ENCODE measurements around the gene BTBD3.

GRCh38 chr20:11891077-11891775, 26.5 kb upstream of the BTBD3 start:
- TF ChIP-seq POLR2AphosphoS5 (IDR thresholded peaks at IDR 0.05) (peak in 1 of 4 donors; percentile 6), POLR2A (IDR thresholded peaks at IDR 0.05) (no peak)
